SIG-M5 treated with dmso at 0.1 percent for 504 hours (cell line): Measurements from ENCODE around the gene AUTS2.
"Not testable (repeated sequence)": the region's sequence is repeated elsewhere in the genome, so short reads cannot be mapped to it uniquely, and the experiment has no call there.

Experiments used
- DNase-seq: peaks from one replicate; lab custom pipeline; 2025; ENCODE audit not compliant: unreplicated experiment; lab: John Stamatoyannopoulos, UW

AUTS2 gene

GRCh38 chr7:70632400-70632799, 1034.1 kb downstream of the AUTS2 start:
- no peak for DNase-seq

DNA sequence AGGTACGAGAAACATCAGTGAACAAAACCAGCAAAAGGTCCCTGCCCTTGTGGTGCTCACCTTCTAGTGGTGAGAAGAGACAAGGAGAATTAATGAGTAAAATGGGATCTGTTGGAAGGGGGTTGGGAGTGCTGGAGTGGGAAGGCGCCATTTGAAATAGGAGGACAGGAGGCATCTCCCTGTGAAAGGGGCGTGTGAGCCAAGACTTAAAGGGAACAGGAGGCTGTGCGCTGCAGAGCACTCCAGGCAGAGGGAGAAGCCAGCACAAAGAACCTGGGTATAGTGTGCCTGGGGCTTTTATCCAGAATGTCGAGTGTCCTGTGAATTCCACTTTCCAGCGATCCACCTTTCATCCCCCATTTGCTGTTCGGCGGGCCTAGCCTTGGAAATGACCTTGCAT, 1035.8 kb downstream of the AUTS2 start:
- no peak for DNase-seq

GRCh38 chr7:70634610-70635068, 1036.4 kb downstream of the AUTS2 start:
- DNase-seq = no peak

DNA sequence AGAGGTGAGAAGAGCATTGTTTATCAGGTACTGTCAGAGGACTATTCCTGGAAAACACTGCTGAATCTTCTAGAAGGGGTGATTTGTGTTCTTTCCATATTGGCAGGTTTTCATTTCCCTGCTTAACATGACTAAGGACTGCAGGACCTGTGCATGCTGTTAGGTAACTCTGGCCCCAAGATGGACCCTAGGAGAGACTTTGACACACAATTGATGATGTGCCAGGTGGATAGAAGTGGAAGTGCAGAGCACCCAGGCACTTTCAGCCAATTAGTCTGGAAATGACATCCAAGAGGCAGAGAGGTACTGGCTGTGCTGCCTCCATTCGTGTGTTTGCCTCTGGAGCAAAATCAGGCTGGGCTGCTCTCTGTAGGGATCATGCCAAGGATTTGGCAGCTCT, 1037.4 kb downstream of the AUTS2 start:
- DNase-seq = no peak

DNA sequence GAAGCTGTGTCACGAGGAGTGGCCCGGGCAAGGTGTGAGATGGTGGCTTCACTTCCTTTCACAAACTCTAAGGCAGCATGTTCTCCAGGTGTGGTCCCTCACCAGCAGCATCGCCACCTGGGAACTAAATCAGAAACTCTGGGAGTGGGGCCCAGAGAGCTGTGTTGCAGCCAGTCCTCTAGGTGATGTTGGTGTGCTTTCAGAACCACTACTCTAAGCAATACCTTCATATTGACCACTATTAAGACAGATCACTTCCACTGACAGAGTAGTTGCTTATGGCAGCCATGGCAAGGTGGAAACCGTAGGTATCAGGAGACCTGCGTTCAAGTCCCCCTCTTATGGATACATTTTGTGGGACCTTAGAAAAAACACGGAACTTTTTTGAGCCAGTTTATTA, 1037.9 kb downstream of the AUTS2 start:
- DNase-seq = no peak

DNA sequence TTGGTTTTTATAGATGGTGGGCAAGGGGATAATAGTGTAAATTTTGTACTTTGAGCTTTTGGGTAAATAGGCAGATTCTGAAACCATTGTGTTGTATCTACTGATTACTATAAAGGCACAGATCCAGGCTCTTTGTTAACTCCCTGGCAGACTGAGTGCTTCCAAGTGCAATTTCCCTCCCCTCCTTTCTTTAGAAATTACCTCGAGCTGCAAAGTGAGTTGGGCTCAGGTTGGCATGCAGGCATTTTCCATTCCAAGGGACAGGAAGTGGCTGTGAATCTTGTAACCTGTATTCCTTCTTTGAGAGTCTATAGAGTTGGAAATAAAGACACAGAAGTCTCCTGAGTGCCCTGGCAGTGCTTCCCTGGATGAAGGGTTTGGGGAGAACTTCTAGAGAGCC, 1039.5 kb downstream of the AUTS2 start:
- DNase-seq = no peak

GRCh38 chr7:70638158-70639107, 1040.2 kb downstream of the AUTS2 start:
- DNase-seq = no peak

DNA sequence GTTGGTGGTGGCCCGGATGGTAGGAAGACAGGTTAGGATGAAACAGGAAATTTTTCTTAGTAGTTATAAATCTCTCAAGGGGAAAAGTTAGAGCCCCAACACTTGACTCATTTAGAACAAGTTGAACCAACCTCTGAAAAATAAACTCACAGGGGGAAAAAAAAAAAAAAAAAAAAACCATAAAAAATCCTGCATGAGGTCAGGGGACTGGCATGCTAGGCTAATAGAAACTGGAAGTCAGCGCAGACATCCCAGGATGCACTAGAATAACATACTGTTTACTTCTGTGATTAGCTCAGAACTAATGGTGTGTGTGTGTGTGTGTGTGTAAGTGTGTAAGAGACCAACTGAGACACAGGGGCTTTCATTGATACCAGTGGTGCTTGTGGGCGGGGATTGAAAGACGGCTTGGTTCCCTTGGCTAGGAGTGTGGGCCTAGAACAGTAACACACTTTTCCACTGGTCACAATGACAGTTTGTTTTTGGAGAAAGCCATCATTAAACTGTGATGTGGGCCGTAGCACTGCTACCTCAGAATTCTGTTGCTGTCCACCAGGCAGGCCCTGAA, 1042.1 kb downstream of the AUTS2 start:
- DNase-seq = no peak

DNA sequence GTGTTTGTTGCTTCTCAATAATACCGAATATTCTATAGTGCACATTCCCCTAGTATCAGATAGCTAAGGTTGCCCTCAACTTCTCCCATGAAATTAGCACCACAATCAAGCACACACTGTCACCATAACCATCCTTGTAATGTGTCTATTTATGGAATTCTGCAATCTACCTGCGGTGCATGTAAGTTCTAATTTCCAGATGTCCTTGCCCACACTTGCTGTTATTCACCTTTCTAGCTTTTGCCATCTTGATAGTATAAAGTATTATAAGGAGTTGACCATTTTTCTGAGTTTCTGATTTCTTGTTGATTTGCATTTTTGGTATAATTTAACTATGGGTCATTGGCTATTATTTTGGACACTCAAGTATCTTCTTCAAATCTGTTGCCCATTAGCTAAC, 1043.6 kb downstream of the AUTS2 start:
- no peak for DNase-seq

GRCh38 chr7:70645279-70645678, 1047.0 kb downstream of the AUTS2 start:
- no peak for DNase-seq

- DNase-seq = no peak
These were observed 1047.6 kb downstream of the AUTS2 start for GRCh38 chr7:70645876-70646351.

DNA sequence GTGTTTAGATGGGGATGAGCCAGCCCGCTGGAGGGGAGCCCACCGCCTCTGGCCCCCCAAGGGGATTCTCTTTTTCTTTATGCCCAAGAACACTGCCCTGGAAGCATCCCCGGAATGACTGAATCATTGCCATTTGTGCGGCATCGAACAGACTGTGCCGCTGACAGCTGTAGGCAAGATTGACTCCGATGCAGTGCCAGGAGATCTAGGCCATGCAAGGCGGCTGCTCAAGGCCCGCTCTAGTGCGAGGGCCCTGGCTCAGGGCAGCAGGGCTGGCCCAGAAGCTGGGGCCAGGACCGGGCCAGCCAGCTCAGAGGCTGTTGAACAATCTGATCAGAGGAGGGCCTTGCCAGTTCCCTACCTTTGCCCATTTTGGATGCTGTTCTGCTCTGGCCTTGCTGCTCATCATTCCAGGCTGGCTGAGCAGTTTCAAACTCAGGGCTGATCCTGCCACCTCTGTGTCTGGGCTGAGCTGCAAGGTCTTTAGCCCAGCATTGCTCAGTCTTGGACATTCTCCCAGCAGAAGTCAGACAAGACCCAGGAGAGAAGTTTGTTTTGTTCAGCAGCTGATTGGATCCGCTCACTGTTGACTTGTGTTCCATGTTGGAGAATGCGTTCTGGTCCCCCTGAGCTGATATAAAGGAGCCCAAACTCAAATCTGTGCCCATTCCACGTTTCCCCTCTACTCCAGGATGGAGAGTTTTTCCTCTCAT, 1048.4 kb downstream of the AUTS2 start:
- DNase-seq = no peak

DNA sequence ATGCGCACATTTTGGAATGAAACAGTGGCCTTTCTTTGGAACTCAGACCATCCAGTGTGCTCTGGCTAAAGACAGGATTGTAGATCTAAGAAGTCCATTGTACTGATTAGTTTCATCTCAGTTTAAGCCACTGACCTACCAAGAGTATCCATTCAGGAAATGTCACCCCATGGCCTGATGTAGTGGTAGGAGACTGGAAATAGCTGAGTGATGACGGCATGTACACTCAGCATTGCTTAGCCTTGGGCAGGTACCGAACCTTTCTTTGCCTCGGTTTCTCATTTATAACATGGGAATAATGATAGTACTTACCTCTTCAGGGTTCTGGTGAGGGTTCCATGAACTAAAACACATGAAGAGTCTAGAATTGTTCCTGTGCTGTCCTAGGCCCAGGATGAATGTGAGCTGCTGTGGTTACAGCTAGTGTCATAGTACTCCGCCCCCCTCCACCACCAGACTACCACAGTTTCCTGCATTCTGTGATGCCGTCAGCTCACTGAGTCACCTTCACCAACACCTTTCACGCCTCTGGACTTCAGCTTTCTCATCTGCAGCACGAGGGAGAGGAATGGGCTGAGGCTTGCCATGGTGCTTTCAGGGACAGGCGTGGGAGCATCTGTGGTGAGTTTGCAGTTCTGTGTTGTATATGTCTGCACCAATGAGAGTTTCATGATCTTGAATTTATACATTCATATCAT, 1049.7 kb downstream of the AUTS2 start:
- no peak for DNase-seq

DNA sequence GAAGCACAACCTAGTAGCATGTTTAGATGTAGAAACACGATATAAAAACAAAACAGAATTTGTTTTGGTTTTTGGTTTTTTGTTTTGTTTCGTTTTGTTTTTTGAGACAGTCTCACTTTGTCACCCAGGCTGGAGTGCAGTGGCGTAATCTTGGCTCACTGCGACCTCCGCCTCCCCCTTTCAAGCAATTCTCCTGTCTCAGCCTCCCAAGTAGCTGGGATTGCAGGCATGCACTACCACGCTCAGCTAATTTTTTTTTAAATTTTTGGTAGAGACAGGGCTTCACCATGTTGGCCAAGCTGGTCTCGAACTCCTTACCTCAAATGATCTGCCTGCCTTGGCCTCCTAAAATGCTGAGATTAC, 1050.2 kb downstream of the AUTS2 start:
- DNase-seq = not testable (repeated sequence)

GRCh38 chr7:70649323-70649722, 1051.0 kb downstream of the AUTS2 start:
- no peak for DNase-seq

DNA sequence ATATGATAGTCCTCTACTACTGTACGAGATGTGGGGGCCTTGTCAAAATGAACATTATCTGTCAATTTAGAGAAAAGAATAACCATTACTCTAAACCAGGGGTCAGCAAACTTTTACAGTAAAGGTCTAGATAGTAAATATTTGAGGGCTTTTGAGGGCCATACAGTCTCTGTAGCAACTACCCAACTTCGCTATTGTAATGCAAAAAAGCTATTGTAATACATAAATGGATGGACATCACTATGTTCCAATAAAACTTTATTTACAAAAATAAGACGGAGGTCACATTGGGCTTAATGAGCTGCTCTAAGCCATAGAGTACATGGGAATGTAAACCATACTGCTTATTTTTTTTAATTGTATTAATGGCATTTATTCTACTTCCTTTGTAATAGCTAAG, 1055.9 kb downstream of the AUTS2 start:
- DNase-seq = no peak

- DNase-seq = no peak
These were observed 1056.7 kb downstream of the AUTS2 start for GRCh38 chr7:70654979-70655378.

DNA sequence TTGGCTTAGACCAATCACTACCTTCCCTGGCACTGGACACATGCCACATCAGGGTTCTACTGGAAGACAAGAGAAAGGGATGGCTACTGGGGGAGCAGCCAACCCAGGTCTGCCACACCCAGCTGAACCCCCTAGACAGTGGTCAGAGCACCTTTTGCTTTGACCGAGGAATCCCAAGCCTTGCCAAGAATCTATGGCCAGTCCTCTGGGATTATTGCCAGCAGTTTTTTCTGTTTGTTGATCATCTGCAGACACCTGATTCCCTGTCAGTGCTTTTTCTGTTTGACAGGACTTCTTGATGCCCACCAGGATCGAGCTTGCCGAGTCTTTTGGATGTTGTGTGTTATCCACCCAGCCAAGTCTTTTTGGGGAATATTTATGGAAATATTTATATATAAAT, 1057.4 kb downstream of the AUTS2 start:
- DNase-seq = no peak

- DNase-seq = no peak
These were observed 1059.3 kb downstream of the AUTS2 start for GRCh38 chr7:70657571-70657970.

DNA sequence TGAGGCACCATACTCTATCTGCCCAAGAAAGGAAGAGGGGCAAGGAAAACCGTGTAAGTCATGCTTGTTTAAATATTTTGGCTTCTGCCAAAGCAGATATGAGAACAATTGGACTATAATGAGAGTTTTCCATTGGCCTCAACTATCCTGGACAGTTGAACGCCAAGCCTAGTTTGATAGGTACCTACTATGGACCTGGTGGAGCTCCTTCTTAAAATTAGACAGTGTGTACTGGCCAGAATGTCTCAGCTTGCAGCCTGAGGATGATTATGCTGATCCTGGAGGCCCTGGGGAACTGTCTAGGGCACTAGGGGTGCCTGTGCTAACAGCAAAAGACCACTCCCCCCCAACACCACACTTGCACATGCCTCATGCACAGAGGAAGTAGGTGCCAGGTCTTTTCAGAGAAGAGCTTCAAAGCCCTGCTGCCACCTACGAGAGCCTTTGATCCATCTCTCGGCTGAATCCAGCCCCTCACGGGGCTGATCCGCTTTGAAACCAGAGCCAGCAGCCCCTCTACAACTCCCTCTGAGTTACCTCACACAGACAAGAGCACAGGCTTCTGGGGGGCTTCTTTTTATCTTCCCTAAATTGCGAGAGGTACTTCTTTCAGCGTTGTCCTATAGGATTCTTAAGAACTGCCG, 1059.8 kb downstream of the AUTS2 start:
- no peak for DNase-seq

GRCh38 chr7:70659263-70659662, 1061.0 kb downstream of the AUTS2 start:
- DNase-seq = no peak
